ENCODE results near the gene SPATA18.

GRCh38 chr4:52135171-52135570, 84.1 kb downstream of the SPATA18 start:
- TF ChIP-seq CTCF (IDR thresholded peaks at IDR 0.05) (no peak), EZH2 (IDR thresholded peaks at IDR 0.05; ENCODE audit: borderline replicate concordance, insufficient read depth, low read depth, low read length, poor library complexity, severe bottlenecking) (no peak)
